GM19351 (cell line): ENCODE data around the gene ADD2.
A peak's percentile ranks its signal among the peaks of the same experiment; 100 is the strongest.

ENCODE experiments used
- ATAC-seq: cut with Tn5 transposase; IDR thresholded peaks from one replicate; pipeline ENCODE4 v1.9.1; 2021; ENCODE audit warnings: mild to moderate bottlenecking, moderate library complexity; ENCODE audit not compliant: unreplicated experiment

The ADD2 gene

DNA sequence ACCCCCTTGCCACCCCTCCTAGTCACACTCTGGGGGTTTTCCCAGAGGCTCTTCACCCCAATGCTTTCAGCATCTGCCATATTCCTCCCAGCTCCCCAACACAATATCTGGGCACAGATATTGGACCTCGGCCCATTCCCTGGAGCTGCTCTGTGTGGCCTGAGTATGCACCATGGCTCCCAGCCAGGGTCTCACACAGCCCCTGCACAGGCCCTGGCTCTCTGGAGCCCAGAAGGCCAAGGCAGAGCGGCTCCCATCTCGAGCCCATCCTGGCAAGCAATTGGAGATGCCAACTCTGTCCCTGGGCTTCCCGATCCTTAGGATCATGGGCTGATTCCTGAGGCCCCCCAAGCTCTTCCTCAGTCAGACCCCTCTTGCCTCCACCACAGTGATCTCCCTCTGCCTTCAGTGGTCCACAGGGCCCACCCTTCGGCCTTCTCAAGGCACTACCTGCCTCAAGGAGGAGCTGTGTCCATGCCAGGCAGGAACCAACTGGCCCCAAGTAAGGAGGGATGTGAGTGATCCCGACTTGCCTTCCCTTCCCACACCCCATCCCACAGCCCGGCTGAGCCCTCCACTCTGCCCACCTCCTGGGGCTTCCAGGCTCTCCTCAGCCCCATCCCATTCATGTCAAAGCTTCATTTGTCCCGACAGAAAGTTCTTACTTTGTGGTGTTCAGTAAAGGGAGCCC is 62.7 kb downstream of the ADD2 start:
- ATAC-seq, result no peak

DNA sequence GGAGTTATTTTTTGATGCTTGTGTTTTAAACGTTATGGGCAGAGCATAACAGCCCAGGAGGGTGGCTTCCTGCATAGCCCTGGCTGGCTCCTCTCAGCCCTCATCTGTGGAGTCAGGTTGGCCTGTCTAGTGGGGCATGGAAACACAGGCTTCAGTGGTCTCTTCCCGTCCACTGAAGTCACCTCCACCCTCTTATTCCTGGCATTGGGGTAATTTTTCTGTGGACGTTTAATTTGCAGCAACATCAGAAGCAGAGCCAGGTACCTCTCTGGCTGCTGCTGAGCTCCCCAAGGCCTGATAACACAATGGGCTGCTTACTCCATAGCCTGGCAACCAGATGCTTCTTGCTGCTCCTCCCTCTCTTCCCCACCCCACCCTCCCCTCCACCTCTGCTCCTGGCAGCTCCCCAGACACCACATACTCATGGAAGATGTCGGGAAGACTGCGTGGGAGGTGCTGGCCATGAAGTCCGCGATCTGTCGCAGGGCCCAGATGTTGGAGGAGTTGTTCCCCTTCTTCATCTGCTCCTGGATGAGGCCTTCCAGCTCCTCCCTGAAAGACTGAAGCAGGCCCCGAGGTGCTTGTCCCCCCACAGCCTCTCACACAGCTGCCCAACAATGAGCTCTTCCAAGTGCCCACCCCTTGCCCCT is 64.0 kb downstream of the ADD2 start:
- no peak for ATAC-seq

DNA sequence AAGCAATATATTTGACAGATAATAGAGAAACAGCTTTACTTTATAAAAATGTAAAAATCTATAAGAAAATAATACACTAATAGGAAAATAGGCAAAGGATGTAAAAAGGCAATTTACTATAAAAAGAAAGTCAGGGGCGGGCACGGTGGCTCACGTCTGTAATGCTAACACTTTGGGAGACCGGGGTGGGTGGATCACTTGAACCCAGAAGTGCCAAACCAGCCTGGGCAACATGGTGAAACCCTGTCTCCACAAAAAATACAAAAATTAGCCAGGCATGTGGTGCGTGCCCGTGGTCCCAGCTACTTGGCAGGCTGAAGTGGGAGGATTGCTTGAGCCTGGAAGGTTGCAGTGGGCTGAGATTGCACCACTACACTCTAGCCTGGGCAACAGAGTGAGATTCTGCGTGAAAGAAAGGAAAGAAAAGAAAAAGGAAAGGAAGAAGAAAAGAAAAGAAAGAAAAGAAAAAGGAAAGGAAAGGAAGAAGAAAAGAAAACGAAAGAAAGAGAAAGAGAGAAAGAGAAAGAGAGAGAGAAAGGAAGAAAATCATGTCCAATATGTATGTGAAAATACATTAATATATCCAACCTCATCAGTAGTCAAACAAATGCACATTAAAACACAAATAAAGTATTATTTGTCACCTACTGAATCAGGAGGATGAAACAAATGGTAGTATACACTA is 65.1 kb downstream of the ADD2 start:
- ATAC-seq, result no peak

DNA sequence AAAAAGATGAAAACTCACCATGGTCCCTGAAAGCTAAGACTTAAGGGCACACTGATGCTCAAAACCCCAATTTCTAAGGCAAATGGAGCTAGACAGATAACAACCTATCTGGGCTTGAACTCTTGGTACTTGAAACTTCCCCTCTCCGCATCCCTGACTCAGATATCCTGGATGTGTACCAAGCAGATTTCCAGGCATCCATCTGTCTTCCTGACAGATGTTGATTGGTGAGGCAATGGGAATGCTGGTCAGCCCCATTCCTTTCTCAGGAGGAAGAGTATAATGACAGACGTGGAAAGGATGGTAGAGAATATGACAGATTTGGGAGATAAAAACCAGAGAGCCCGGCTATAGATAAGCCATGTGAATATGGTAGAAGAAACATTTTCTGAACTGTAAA is 69.2 kb downstream of the ADD2 start:
- ATAC-seq, result no peak

DNA sequence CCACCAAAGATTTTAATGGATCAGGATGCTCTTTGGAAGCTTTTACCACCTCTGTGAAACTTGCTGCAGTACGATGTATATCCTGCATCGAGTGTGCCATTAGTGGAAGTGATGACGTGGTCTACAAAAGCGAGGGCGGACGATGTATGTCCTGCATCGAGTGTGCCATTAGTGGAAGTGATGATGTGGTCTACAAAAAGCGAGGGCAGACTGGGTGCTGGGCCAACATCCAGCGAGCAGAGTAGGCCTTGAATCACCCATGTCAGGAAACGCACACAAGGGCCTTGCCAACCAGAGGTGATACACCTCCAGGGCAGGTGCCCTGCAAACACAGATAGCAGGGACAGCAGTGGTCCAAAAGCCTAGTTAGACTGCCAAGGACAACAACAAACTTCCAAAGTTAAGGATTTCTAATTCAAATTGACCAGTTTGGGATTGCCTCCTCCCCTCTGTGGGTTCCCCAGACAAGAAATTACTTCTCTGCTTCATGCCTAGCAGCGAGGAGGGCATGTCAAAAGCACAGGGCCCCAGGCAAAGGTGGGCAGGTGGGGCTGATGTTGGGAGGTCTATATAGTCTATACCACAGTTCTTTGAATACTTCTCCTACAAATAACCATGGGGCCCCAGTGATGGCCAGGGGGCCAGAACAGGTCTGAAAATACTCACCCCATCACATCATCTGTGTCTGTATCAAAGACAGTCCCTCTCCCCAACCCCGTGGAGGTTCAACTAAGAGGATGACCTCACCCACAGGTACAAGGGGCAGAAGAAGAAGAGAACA is 70.2 kb downstream of the ADD2 start:
- ATAC-seq, result no peak

DNA sequence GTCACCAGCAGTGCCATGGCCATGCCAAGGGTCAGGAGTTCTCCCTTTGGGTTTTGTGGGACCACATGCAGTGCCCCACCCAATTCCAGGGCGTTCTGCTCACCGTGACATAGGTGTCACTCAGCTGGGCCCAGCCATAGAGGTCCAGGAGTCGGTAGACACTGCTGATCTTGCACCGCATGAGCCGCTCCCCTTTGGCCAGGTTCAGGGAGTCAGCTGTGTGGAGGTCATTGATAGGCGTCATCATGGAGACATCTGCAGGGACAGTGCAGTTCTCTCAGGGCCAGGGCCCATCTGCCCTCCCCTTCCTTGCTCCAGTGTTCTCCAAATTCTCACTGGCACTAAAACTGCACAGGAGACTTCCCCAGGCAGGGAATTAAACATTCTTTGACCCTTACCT is 71.9 kb downstream of the ADD2 start:
- no peak for ATAC-seq

DNA sequence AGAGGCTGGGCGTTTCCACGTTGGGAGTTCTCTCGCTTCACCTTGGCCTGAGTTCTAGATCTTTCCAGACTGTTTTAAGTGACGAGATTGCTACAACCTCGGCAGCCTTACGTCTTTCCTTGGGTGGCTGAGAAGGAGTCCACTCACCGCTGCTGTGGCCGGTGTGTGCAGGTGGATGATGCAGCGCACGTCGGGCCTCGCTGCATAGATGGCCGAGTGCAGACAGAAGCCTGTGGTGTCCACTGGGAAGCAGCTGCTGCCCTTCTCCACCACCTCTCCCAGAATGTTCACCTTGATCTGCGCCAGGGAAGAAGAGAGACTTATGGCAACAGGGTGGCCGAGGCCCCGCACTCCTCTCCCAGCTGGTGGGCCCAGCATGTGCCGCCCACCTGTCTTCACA is 75.7 kb downstream of the ADD2 start:
- no peak for ATAC-seq

DNA sequence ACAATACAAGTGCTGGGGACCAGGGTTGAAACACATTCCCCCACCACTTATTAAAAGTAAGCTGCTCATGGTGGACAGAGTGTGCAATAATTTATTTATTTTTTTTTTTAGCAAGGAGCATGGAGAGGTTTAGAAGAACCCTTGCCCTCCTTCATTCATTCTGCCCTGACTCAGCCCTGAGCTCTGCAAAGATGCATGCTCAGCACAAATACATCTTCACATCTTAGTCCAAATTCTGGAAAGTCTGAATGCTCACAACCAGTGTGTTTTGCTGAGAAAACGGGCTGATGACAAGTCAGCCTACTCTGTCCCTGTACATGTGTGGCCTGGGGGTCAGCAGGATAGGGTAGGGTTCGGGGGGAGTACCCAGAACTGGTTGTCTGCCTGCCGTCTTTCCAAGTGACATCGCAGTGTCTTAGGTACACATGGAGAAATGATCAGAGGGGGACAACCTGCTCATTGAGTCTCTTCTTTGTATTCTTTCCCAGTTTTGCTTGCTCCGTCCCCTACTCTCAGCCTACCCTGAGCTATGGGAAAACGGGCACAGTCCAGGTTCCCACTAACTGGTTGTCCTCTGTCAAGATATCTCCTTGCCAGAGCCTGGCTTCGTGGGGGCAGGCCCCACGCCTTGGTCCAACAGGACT is 76.4 kb downstream of the ADD2 start:
- ATAC-seq, result no peak

DNA sequence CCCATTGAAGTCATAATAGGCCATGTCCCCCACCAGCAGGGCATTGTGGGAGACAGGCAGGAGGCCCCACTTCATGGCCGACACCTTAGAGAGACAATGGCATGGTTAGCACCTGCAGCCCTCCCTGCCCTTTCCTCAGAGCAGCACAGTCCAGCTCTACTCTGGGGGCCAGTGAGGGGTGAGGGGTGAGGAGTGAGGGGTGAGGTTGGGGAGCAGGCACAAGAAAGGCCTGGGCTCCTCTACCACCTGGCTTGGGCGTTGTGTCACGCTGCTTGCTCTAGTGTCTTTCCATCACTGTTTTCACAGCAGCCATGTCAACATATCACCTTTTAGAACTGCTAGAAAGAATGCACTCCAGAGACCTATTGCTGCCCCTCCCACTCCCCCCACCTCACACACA is 77.2 kb downstream of the ADD2 start:
- no peak for ATAC-seq

DNA sequence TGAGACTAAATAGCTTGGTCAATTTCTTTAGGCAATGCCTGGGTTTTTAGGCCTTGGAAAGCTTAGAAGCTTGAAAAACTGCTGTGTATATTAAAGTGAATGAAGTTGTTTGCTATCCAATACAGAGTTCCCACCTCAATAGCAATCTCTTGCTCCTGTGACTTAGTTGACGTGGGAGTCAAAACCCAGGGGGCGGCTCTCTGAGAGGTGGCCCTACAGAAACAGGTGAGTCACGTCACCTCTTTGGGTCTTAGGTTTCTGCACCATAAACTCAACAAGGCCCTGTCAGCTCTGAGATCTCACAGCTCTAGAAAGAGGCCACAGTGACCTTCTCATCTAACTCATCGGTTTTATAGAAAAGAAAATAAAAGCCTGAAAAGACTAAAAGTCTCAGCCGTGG is 79.6 kb downstream of the ADD2 start:
- ATAC-seq, result no peak

DNA sequence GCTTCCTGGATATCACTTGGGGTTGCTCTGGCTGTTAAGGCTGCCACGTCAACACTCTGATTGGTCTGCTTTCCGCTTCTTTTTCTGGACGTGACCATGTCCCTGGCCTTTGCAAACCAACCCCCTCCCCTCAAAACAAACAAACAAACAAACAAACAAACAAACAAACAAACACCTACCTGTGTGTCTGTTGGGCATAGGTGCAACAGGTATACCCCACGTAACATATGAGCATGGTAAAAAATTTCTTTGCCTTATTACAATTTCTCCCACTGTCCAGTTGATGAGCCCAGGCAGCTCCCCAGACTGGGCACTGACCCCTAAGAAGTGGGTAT is 80.6 kb downstream of the ADD2 start:
- ATAC-seq, result no peak

DNA sequence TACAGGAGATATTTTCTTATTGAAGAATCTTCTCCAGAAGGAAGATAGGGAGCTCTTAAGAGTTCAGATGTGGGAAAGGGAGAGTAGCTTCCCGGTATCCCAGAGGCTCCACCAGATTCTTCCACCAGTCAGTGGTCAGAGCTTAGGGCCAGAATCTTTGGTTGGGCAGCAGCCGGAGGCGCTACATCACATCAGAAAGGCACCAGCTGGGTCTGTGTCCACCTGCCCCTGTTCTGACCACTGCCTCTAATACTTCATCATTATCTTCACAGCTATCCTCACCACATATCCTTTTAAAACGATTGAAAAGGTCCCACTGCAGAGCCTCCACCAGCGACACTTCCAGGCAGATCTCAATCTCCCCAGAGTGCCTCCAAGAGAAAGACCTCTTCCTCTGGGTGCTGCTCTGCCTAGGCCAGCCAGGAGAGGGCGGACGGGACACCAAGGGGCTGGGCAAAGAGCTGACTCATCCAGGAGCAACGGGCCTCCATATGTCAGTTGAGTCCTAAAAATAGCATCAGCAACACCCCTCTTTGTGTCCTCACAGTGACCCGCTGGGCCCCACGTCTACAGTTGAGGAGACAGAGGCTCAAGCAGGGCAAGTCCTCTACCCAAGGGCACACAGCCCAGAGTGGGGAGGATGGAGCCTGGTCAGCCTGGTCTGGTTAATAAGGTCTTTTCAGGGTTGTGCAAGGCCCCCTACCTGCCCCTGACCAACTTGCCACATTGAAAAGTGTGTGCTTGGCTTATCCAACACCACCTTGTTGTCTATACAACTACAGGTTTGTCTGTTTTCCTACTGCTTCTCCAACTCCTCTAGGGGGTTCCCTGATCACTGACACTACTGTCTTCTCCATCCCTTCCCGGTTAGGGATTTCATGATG is 81.2 kb downstream of the ADD2 start:
- peak; percentile 70 for ATAC-seq

DNA sequence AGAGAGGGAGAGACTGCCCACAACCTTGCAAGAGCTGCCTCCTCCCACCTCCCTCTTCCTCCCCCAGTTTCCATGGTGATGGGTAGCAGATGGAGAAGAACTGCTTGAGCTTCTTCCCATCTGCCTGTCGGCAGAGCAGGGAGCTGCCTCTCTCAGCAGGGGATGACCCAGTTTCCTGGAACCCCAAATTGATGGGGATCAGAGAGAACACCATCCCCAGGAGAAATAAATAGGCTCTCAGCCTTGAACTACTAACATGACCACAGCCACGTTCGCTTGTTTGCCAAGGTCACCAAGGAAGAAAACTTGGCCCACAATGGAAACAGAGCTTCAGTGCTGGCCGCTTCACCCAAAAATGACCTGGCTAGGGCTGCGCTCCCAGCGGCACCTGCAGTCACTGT is 82.2 kb downstream of the ADD2 start:
- ATAC-seq, result no peak

DNA sequence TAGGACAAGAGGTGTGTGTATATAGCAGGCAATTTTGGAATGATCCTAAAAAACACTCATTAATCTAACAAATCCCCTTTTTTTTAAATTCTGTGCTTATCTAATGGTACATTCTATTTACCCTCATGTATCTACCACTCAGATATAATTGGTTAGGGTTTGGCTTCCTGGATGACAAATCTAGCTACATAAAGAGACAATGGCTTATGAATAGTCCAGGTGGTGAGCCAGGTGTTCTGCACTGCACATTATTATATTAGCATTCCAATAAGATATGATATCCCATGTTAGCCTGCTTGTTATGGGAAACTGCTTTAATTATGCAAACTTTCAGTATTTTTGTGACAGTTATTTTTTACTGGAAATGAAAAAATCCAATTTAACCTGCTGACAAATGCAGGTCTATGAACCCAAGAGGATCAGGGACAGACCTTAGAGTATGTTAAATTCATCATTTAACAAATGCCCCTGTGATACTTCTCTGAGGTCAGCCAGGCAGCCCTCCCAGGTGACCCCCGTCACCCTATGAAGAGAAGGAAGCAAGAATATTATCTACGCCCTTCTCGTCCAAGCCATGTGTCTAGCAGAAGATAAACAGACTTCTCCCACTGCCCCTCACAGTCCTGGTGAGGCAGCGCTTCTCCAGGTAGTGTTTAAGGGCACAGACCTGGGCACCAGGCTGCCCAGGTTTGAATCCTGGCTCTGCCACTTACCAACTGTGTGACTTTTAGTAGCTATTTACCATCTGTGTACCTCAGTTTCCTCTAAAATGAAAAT is 83.0 kb downstream of the ADD2 start:
- no peak for ATAC-seq

DNA sequence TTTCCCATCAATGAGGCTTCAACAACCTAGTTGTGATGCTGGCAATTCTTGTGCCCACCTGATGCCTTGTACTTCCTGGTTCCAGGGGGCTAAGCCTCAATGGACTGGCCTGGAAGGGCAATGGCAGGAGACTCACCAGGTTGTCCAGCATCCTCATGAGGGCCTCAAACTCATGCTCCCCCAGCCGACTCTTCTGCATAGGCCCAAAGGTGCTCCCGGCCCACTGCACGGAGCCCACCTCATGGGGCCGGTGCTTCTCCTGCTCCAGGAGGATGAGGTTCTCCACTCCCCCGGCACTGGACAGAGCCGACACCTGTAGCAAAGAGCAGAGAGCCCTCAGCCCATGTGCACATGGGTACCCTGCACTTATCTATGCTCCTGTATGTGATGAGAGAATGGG is 84.5 kb downstream of the ADD2 start:
- ATAC-seq, result no peak

DNA sequence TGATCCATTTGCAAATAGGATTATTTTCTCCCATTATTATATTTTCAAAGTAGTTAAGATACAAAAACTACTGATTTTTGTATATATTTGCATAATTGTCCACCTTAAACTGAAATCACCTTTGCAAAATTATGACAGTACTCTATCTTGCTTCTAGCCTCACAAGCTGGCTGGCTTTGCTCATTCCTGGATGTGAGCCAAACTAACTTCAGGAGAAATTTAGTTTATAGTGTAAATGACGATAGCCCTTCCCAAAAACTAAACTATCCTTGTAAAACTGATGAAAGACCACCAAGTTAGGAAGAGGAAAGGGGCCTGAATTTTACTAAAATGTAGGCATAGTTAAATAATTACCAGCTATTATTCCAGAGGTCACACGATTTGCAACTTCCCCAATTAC is 87.3 kb downstream of the ADD2 start:
- ATAC-seq, result no peak

DNA sequence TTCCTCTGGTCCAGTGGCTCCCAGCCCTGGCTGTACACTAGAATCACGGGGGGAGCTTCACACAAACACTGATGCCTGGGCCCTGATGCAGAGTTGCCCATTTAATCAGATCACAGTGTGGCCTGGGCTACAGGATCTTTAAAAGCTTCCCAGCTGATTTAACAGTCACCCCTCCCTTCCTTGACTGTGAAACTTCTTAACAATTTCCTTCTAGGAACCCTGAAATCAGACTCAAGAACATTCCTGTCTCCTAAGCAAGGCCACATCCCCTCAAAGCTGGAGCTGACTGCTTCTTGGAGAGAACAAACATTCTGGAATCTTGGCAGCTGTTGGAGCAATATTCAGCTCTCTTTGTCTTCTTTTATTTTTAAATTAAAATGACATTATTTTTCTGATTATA is 88.7 kb downstream of the ADD2 start:
- no peak for ATAC-seq

DNA sequence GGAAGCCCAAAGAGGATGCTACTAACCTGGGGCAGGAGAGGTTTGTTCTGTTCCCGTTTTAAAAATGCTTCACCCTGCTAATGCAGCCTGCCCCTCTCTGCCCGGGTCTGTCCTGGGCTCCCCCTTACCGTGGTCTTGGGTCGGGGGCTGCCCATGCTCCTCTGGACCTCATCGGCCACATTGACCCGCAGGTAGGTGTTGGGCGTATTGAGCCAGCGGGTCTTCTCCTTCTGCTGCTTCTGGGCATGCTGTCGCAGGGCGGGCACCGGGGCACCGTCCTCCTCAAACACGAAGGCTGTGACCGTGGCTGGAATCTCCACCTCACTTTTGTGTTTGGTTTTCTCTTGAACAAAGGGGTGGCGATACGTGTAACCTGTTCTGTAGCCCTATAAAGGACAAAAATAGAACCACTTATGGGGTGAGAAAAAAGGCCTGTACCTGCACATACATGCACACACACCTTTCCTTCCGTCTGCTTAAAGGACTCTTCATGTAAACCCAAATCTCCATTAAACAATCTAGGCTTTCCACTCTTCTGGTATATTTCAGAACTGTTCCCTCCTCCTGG is 89.3 kb downstream of the ADD2 start:
- ATAC-seq, result no peak
